Adrenal gland (tissue), 19 donors: ENCODE data around the gene TASL. TPM values are rescaled to one million over a fixed set of nuclear protein-coding genes. Genes with fewer than 3 reads are reported as not detected.

Experiments
- DNase-seq, 7 donors: peaks; one replicate each; pipeline ENCODE4 v3.0.0-alpha.2; 2019 to 2020
- H3K27ac ChIP-seq, 5 donors: fragments of 200-600 bp; sonication (generic) in 4 of 5; 1 replicate in 3 of 5; 2 replicates in 2 of 5; pipeline versions ENCODE4 v1.5.1 to v1.8.0; 2016 to 2020; ENCODE audit warnings: mild to moderate bottlenecking in 1 of 5
- H3K27me3 ChIP-seq: fragments of 200-600 bp; 2 replicates; pipeline ENCODE4 v1.8.0; 2021
- H3K36me3 ChIP-seq, 2 donors: fragments of 200-600 bp; replicated peaks in 1 of 2; 1 replicate in 1 of 2; 2 replicates in 1 of 2; pipeline versions ENCODE4 v1.5.1 to v1.8.0; 2018 to 2022
- H3K4me1 ChIP-seq, 2 donors: fragments of 200-600 bp; replicated peaks in 1 of 2; 1 replicate in 1 of 2; 2 replicates in 1 of 2; pipeline versions ENCODE4 v1.5.1 to v1.8.0; 2018 to 2021
- H3K4me3 ChIP-seq, 4 donors: fragments of 200-600 bp; sonication (generic) in 3 of 4; one replicate each; pipeline ENCODE4 v1.5.1; 2016 to 2018
- H3K9me3 ChIP-seq, 3 donors: fragments of 200-600 bp; sonication (generic) in 1 of 3; replicated peaks in 1 of 3; 1 replicate in 2 of 3; 2 replicates in 1 of 3; pipeline versions ENCODE4 v1.5.1 to v1.8.0; 2016 to 2021
- CTCF ChIP-seq, 6 experiments: fragments of 450-650 bp in 4 of 6; fragments of 200-600 bp in 2 of 6; sonication (generic) in 1 of 6; IDR thresholded peaks; 1 replicate in 5 of 6; 2 replicates in 1 of 6; pipeline versions ENCODE4 v1.5.1 to v1.8.0; 2016 to 2021; ENCODE audit warnings: antibody characterized with exemption in 6 of 6, mild to moderate bottlenecking in 2 of 6, moderate library complexity in 1 of 6
- POLR2A ChIP-seq, 2 donors: fragments of 450-650 bp; IDR thresholded peaks; one replicate each; pipeline ENCODE4 v1.6.1; 2017; ENCODE audit warnings: antibody characterized with exemption in 2 of 2, mild to moderate bottlenecking in 2 of 2, moderate library complexity in 1 of 2
- WGBS, 4 donors: extraction: QIAGEN DNeasy Blood & Tissue Kit in 2 of 4; methylation state at CpG; one replicate each; pipeline versions ENCODE4 v1.1.5 to v1.1.7; 2013 to 2017; 5-methylcytosine and 5-hydroxymethylcytosine counted together
- intact Hi-C, 2 donors: fragments of 100-400 bp; cut with DNase I; formaldehyde crosslinking; loops; one replicate each; pipeline versions ENCODE4 v1.14.1 to v1.15.0; 2022 to 2023
- long read RNA-seq, 10 donors: library from polyadenylated mRNA in 3 of 10; unstranded in 2 of 10; stranded (forward) in 1 of 10; transcript quantifications; one replicate each; pipeline ENCODE4 v2.0.0 and lab custom pipeline, GENCODE V29; 2021 to 2026
- polyA plus RNA-seq, 3 donors: library from polyadenylated mRNA; stranded (reverse); fragments of 200-250 nt in 2 of 3; fragments of 350-450 nt in 1 of 3; fragmentation: Illumina TruSeq in 1 of 3; extraction: RNeasy Lipid Tissue Mini Kit (QIAGEN cat#74804) in 1 of 3; gene quantifications; one replicate each; pipeline ENCODE4 v1.2.3, GENCODE V29; 2013 to 2014
- total RNA-seq, 9 donors: library from RNA; depleted of rRNA in 4 of 9; stranded (reverse); fragments of >200 nt in 4 of 9; fragments of 120-200 nt in 1 of 9; fragmentation: NEBNext Ultra II Directional in 1 of 9; extraction: Animal tissue kit (Norgen Biotek cat#: 25700) in 1 of 9; gene quantifications; one replicate each; pipeline versions ENCODE4 v1.1.0 to v1.2.4, GENCODE V29; 2013 to 2023
- donor health status: healthy with polysubstance abuse.
- donor health status: Bipolar disorder and iron deficiency.
- donor health status: DM: yes; HTN: yes; CAD: no.
- donor health status: DM: no; HTN: no; CAD: no.
- donor health status: DM: no; HTN: no; CAD: no.
- donor health status: DM: yes; HTN: yes; CAD: no.

Gene TASL
- total RNA-seq (1 to 10 TPM in 7 of 9 donors, under 1 TPM in 2; 0.44 to 2.9 (median 1.7) TPM), polyA plus RNA-seq (1 to 10 TPM in 2 of 3 donors, under 1 TPM in 1; 0.47 to 1.3 (median 1.1) TPM)
- long read RNA-seq, donor 1 = 0 reads
- long read RNA-seq, donor 2 = 0 reads
- long read RNA-seq, donor 3 = 0 reads
- long read RNA-seq, donor 4 = 0 reads
- long read RNA-seq, donor 5, partial matches to known transcripts = 0 of 3 reads
- long read RNA-seq, donor 5, other reads (novel, unspliced or antisense) = 1 of 3 reads
- long read RNA-seq, donor 6, partial matches to known transcripts = 0 of 1 reads
- long read RNA-seq, donor 6, other reads (novel, unspliced or antisense) = 1 of 1 reads
- long read RNA-seq, donor 7, partial matches to known transcripts = 0 of 1 reads
- long read RNA-seq, donor 7, other reads (novel, unspliced or antisense) = 0 of 1 reads
- long read RNA-seq, donor 8 = 0 reads
- long read RNA-seq, donor 9 = 0 reads
- long read RNA-seq, donor 10 = 0 reads

GRCh38 chrX:30577362-30577991 is at the start of gene TASL:
TASL (minus strand) TSS chrX:30577766; CDS start chrX:30560355, 17,411 bp downstream.
- intact Hi-C loops = no loop called here
- DNase-seq = peak in 2 of 7 donors; percentile 10 to 25
- no peak for TF ChIP-seq POLR2A (IDR thresholded peaks at IDR 0.05)
- TF ChIP-seq CTCF (IDR thresholded peaks at IDR 0.05) = no peak

GRCh38 chrX:30626402-30626801 is 48.8 kb upstream of the TASL start:
- H3K36me3 ChIP-seq = no peaks in the 10 kb centered on the region
- H3K27me3 ChIP-seq = peaks cover 5% of the 10 kb centered on the region
- H3K9me3 ChIP-seq = peaks cover 0 to 6% (median 0%) of the 10 kb centered on the region in 3 donors
- DNase-seq = no peak
- no peak overlapping the region for H3K27ac ChIP-seq
- TF ChIP-seq POLR2A (IDR thresholded peaks at IDR 0.05) = no peak
- no peak for TF ChIP-seq CTCF (IDR thresholded peaks at IDR 0.05)
- WGBS, 4 donors = 57 to 85% (median 76%) methylated on average over 2 of the region's 2 CpGs
- intact Hi-C loops = no loop called here
- no peak overlapping the region for H3K4me3 ChIP-seq
- no peaks in the 10 kb centered on the region for H3K4me1 ChIP-seq

More at GRCh38 chrX:30577362-30577991, at the start of gene TASL:
- WGBS, 4 donors = 54 to 60% (median 58%) methylated on average over 10 of the region's 10 CpGs
- Histone ChIP-seq H3K9me3 (no peaks in the 10 kb centered on the region), H3K4me3 (peak within 1 kb of the TSS in 1 of 4 donors; percentile 18), H3K4me1 (no peaks in the 10 kb centered on the region), H3K27me3 (peaks cover 4% of the 10 kb centered on the region), H3K36me3 (no peaks in the 10 kb centered on the region), H3K27ac (peak within 1 kb of the TSS in 2 of 5 donors; percentile 20 to 41)

- Histone ChIP-seq H3K27me3 (peaks cover 5% of the 10 kb centered on the region), H3K36me3 (no peaks in the 10 kb centered on the region), H3K27ac (no peak overlapping the region), H3K4me3 (no peak overlapping the region), H3K4me1 (no peaks in the 10 kb centered on the region), H3K9me3 (peaks cover 0 to 6% (median 0%) of the 10 kb centered on the region in 3 donors)
- no peak for TF ChIP-seq POLR2A (IDR thresholded peaks at IDR 0.05)
- no peak for TF ChIP-seq CTCF (IDR thresholded peaks at IDR 0.05)
- WGBS, 4 donors = 71 to 92% (median 88%) methylated on average over 2 of the region's 2 CpGs
- no peak for DNase-seq
- intact Hi-C loops = no loop called here
These were observed 44.8 kb upstream of the TASL start for GRCh38 chrX:30622361-30622760.

- TF ChIP-seq CTCF (IDR thresholded peaks at IDR 0.05) = no peak
- TF ChIP-seq POLR2A (IDR thresholded peaks at IDR 0.05) = no peak
- peaks cover 5% of the 10 kb centered on the region for H3K27me3 ChIP-seq
- peaks cover 0 to 6% (median 0%) of the 10 kb centered on the region in 3 donors for H3K9me3 ChIP-seq
- 14 to 33% (median 25%) methylated on average over 2 of the region's 2 CpGs for WGBS, 4 donors
- H3K4me1 ChIP-seq = no peaks in the 10 kb centered on the region
- intact Hi-C loops = no loop called here
- peak; percentile 29 to 54 (median 44) for DNase-seq
- H3K36me3 ChIP-seq = no peaks in the 10 kb centered on the region
- H3K4me3 ChIP-seq = no peak overlapping the region
- no peak overlapping the region for H3K27ac ChIP-seq
These were observed 43.5 kb upstream of the TASL start for GRCh38 chrX:30620980-30621618.
